ENCODE data around the gene COMMD10. TPM values are rescaled to one million over a fixed set of nuclear protein-coding genes. Genes with fewer than 3 reads are reported as not detected.

COMMD10 gene
- total RNA-seq, 1 donor from 2014 or later = 28.9 TPM

DNA sequence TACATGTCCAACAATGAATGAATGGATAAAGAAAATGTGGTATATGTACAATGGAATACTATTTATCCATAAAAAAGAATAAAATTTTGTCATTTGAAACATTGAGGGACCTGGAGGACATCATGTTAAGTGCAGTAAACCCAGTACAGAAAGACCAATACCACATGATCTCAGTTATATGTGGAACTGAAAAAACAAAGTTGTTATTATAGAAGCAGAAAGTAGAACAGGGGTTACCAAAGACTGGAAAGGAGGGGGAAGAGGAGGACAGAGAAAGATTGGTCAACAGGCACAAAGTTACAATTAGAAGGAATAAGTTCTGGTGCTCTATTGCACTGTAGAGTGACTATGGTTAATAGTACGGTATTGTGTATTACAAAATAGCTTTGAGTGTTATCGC lies 256.0 kb downstream of the COMMD10 start:
- intact Hi-C loops (cut with DNase I) = no loop called here
- DNase-seq (no peak), ATAC-seq (no peak)
- no peaks in the 10 kb centered on the region for H3K4me1 ChIP-seq
- no peaks in the 10 kb centered on the region for H3K36me3 ChIP-seq
- no peak for TF ChIP-seq CTCF (IDR thresholded peaks at IDR 0.05)
- H3K27me3 ChIP-seq = no peaks in the 10 kb centered on the region
- no peak overlapping the region for H3K27ac ChIP-seq
- H3K9me3 ChIP-seq = peaks cover 13% of the 10 kb centered on the region
- no peak overlapping the region for H3K4me3 ChIP-seq

Other genes starting within 250 kb of the COMMD10 start
- 36.5 TPM for gene ATG12, start 243.5 kb upstream of the COMMD10 start, total RNA-seq
- gene AP3S1, start 243.1 kb upstream of the COMMD10 start, total RNA-seq = 70.4 TPM
- 0.20 TPM for gene LVRN, start 122.5 kb upstream of the COMMD10 start, total RNA-seq
- not detected for gene ARL14EPL, start 52.6 kb upstream of the COMMD10 start, total RNA-seq

All from upper lobe of right lung (tissue), 1 donor.